Measurements from ENCODE around the gene SELENOW. TPM values are rescaled to one million over a fixed set of nuclear protein-coding genes. Genes with fewer than 3 reads are reported as not detected.

The SELENOW gene
- total and polyA plus RNA-seq, 2 of the 8 experiments (the other 6 are each of a cell fraction or from before 2014, with no cell fraction given): 371 to 588 TPM

GRCh38 chr19:47755762-47756626 is 22.5 kb upstream of the SELENOW start:
- Histone ChIP-seq H3K23ac (ENCODE audit: insufficient read length) (no peak overlapping the region), H4K20me1 (replicated peaks in 1 of 2; ENCODE audit: control insufficient read depth in 1 of 2, insufficient read depth in 2 of 2, low read length in 2 of 2) (peaks cover 10 to 14% of the 10 kb centered on the region in 2 experiments), H2AFZ (ENCODE audit: low read length) (no peak overlapping the region), H2BK120ac (replicated peaks; ENCODE audit: low read depth, low read length) (no peak overlapping the region), H2BK20ac (ENCODE audit: low read length) (no peak overlapping the region), H3K4me2 (ENCODE audit: insufficient read depth in 1 of 2, low read depth in 2 of 2, low read length in 2 of 2) (no peak overlapping the region), H3K36me3 (ENCODE audit: control insufficient read depth in 2 of 4, insufficient read depth in 4 of 4, low read length in 3 of 4) (peaks cover 26 to 79% (median 67%) of the 10 kb centered on the region in 4 experiments), H3K18ac (ENCODE audit: extremely low read depth, low read length) (no peak overlapping the region), H3K4ac (replicated peaks; ENCODE audit: insufficient read length, low read depth, low read length) (no peak overlapping the region), H3K4me1 (replicated peaks in 1 of 4; ENCODE audit: control insufficient read depth in 3 of 4, insufficient read depth in 4 of 4, low read length in 3 of 4) (no peaks in the 10 kb centered on the region), H3K79me1 (ENCODE audit: low read depth, low read length) (no peaks in the 10 kb centered on the region; the same call in 1 of the 2 replicates), H2BK12ac (ENCODE audit: low read depth, low read length) (no peak overlapping the region), H2BK5ac (ENCODE audit: low read depth, low read length) (no peak overlapping the region), H2AK5ac (ENCODE audit: low read depth, low read length) (no peak overlapping the region), H3K79me2 (ENCODE audit: control insufficient read depth in 1 of 2, insufficient read depth in 2 of 2, low read length in 2 of 2) (no peaks in the 10 kb centered on the region; a peak in 1 of 4 replicates), H3K4me3 (ENCODE audit: extremely low read depth in 1 of 4, insufficient read depth in 2 of 4, low read depth in 3 of 4, low read length in 4 of 4) (no peak overlapping the region), H4K8ac (ENCODE audit: extremely low read depth, insufficient read depth, low read length) (peak overlapping the region; percentile 77; the same call in 1 of the 2 replicates), H3K9ac (replicated peaks in 1 of 4; ENCODE audit: extremely low read depth in 1 of 4, low read depth in 3 of 4, low read length in 3 of 4) (no peak overlapping the region), H3K56ac (replicated peaks; ENCODE audit: insufficient read length, low read depth, low read length) (no peak overlapping the region), H4K91ac (replicated peaks; ENCODE audit: insufficient read length, low read length) (no peak overlapping the region), H3K14ac (ENCODE audit: insufficient read length) (no peak overlapping the region), H3K23me2 (ENCODE audit: low read depth, low read length) (no peaks in the 10 kb centered on the region), H3K27ac (ENCODE audit: low read depth, low read length) (no peak overlapping the region), H3K27me3 (replicated peaks in 1 of 4; ENCODE audit: control insufficient read depth in 3 of 4, extremely low read depth in 1 of 4, insufficient read depth in 3 of 4, low read length in 3 of 4) (no peaks in the 10 kb centered on the region), H2BK15ac (ENCODE audit: low read length) (no peak overlapping the region), H4K5ac (ENCODE audit: insufficient read length, low read depth, low read length) (no peak overlapping the region), H3K9me3 (ENCODE audit: insufficient read depth in 2 of 2, low read depth in 1 of 2, low read length in 1 of 2) (no peaks in the 10 kb centered on the region)
- FAIRE-seq (no peak), DNase-seq (ENCODE audit: low read depth in 1 of 2, low spot score in 2 of 2) (no peak)
- ChIA-PET POLR2A (ENCODE audit: partially characterized antibody) (interaction anchor here (0.5 to 11.0 kb wide), 14 partner anchors 9 to 678 kb away, joined by 3 to 204 read pairs (median 4); partner anchors contain the start of gene NOP53), CTCF (ENCODE audit: partially characterized antibody) (interaction anchor here (1.0 to 3.1 kb wide), 6 partner anchors 8 to 56 kb away, joined by 4 to 20 read pairs (median 7); no protein-coding TSS in a partner anchor)
- WGBS, 2 experiments (ENCODE audit: extremely low coverage in 1 of 2, insufficient coverage in 1 of 2, insufficient read length in 1 of 2, insufficient replicate concordance in 2 of 2, low coverage in 1 of 2, low lambda C conversion rate in 2 of 2, missing lambda C conversion rate in 1 of 2): 91% methylated on average over 24 of the region's 28 CpGs; no CpG with 5 or more reads in 1 of the 2 experiments
- no peak for TF ChIP-seq HDAC2 (IDR thresholded peaks at IDR 0.05; ENCODE audit: borderline replicate concordance in 1 of 2, low read depth in 2 of 2, low read length in 2 of 2)
- peak in 1 of 2 experiments; percentile 17; a peak in 1 of 3 replicates for TF ChIP-seq POLR2A (IDR thresholded peaks at IDR 0.05; ENCODE audit: control extremely low read depth in 1 of 2, low read depth in 2 of 2, low read length in 2 of 2)

Data from H1 (cell line).